Stimulated activated naive CD4-positive, alpha-beta T cell (primary cell): Measurements from ENCODE around the gene PUS7.
A peak's percentile ranks its signal among the peaks of the same experiment; 100 is the strongest.
"Not testable (repeated sequence)": the region's sequence is repeated elsewhere in the genome, so short reads cannot be mapped to it uniquely, and the experiment has no call there.

Source experiments
- DNase-seq, 6 experiments: peaks; one replicate each; lab custom pipeline; 2025; lab: John Stamatoyannopoulos, UW

The PUS7 gene

DNA sequence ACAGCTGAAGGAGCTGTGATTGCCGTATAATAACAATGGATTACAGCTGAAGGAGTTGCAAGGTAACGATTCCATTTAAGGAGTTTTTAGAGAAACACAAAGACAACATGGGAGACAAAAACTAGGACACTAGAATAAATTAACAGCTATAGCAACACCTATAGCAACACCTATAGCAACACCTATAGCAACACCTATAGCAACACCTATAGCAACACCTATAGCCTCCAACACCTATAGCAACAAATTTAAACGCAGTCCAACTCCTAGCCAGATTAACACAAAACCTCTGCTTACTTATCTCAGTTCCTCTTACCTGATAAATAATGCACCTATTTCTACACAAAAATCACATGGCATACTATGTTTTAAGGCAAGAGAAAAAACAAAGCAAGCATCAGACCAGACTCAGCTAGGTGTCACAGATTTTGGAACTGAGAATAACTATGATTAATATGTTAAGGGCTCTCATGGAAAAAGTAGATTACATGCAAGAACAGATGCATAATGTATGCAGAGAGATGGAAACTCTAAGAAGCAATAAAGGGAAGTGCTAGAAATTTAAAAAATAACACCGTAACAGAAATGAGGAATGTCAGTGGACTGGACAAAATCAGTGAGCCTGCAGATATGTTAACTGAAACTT, 77.6 kb downstream of the PUS7 start:
- DNase-seq: no peak

DNA sequence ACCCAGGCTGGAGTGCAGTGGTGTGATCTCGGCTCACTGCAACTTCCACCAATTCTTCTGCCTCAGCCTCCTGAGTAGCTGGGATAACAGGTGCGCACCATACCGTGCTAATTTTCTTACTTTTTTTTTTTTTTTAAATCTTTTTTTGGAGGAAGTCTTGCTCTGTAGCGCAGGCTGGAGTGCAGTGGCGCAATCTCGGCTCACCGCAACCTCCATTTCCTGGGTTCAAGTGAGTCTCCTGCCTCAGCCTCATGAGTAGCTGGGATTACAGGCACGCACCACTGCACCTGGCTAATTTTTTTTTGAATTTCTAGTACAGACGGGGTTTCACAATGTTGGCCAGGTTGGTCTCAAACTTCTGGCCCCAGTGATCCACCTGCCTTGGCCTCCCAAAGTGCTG, 79.9 kb downstream of the PUS7 start:
- DNase-seq: not testable (repeated sequence)

DNA sequence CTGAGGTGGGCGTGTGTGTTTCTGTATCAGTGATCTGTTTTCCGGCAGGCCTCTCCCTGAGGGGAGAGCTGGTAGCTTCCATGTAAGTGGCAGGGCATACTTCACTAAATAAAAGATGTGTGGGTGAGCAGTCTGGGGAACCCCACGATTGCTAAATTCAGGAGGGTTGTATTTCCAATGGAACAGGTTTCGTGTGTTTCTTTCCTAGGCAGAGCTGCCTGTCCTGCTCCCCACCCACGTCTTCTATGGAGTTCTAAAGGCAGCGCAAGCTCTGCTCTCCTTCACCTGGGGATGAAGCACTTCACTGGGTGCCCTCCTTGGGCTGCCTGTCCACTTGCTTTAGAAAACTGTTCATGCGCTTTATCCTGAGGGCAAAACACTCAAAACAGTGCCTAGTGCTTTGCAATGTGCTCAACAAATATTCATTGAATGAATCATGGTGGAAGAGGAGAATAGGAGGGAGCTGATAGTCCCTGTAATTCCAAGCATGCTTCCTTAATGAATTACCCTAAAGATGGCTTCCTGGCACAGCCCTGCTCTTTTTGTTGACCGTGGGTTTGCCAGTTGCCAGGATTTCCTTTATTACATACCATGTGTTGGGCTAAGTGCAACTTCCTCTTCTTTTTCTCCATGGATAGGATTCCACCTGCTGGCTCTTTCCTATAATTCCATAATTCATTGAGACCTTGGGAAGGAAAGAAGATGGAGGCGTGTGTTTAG, 82.7 kb downstream of the PUS7 start:
- DNase-seq: no peak

DNA sequence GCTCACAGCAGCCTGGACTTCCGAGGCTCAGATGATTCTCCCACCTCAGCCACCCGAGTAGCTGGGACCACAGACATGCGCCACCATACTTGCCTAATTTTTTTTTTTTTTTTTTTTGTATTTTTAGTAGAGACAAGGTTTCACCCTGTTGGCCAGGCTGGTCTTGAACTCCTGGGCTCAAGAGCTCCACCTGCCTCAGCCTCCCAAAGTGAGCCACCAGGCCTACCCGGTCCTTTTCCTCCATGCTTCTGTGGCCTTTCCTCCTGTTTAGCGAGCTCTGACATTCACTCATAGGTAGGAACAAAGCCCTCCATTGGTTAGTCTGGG, 83.3 kb downstream of the PUS7 start:
- DNase-seq: no peak

DNA sequence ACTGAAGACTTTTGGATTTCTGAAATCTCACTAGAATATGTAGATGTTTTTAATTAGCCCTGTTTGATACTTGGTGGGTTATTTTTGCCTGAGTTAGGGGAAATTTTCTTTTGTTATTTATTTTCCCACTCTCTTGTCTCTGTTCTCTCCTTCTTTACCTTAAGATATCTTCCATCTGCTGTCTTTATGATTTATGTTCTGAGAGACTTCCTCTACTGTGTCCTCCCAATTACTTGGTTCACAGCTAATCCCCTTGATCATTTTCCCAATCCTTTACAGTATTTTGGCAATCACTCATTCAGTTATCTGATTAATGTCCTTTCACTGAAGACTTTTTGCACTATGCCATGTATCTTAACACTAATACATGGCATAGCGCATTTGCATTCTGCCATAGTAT, 83.8 kb downstream of the PUS7 start:
- no peak for DNase-seq

DNA sequence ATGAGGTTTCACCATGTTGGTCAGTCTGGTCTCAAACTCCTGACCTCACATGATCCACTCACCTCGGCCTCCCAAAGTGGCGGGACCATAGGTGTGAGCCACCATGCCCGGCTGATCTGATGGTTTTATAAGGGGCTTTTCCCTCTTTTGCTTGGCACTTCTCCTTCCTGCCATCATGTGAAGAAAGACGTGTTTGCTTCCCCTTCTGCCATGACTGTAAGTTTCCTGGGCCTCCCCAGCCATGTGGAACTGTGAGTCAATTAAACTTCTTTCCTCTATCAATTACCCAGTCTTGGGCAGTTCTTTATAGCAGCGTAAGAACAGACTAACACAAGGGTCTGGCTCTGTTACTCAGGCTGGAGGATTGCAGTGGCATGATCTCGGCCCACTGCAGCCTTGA, 84.7 kb downstream of the PUS7 start:
- DNase-seq: not testable (repeated sequence)

DNA sequence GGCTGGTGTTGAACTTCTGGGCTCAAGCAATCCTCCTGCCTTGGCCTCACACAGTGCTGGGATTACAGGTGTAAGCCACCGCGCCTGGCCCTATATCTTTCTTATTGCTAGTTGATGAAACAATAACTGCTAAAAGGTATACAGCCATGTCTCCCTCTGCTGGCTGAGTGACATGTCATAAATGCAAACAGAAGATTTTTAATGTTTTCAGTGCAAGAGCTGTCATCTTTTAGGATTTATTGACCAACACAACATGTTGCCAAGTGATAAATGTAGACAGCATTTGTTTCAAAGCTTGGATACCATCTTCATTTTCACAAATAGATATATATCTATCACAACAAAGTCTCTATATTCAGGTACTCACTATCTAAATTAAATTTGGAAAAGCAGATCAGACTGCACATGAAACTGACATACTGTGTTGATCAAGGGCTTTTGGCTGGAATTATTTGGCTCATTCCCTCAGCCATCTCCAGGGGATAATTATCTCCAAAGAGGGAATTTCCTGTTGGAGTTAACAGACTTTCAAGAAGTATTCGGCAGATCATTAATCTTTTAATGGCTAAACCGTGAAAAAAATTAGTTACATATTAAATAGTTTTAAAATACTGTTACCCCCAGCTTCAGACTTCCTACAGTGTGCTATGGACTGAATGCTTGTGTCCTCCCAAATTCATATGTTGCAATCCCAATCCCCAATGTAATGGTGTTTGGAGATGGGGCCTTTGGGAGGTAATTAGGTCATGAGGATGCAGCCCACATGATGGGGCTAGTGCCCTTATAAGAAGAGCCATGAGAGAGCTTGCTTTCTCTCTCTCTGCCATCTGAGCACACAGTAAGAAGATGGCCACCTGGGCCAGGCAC, 92.1 kb downstream of the PUS7 start:
- DNase-seq: peak; percentile 13 to 67 (median 34)

DNA sequence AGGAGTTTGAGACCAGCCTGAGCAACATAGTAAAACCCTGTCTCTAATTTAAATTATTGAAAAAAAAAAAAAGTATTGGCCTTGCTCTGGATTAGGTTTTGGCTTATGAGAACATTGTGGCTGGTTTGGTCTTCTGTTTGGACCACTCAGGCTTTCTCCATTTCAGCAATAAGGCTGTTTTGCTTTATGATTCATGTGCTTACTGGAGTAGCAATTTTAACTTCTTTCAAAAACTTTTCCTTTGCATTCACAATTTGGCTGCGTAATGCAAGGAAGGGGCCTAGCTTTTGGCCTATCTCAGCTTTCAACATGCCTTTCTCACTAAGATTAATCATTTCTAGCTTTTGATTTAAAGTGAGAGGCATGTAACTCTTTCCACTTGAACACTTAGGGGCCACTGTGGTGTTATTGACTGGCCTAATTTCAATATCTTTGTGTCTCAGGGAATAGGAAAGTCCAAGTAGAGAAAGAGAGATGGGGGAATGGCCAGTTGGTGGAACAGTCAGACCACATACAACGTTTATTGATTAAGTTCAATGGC, 95.4 kb downstream of the PUS7 start:
- no peak for DNase-seq

DNA sequence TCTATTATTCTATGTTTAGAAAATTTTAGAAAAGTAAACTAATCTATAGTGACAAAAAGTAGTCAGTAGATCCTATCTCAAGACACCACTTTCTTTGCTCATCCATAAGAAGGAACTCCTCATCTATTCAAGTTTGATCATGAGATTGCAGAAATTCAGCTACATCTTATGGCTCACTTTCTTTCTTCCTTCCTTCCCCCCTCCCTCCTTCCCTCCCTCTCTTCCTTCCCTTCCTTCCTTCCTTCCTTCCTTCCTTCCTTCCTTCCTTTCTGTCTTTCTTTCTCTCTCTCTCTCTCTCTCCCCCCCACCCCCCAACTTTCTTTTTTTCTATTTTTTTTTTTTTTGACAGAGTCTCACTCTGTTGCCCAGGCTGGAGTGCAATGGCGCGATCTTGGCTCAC, 98.1 kb downstream of the PUS7 start:
- DNase-seq: no peak

DNA sequence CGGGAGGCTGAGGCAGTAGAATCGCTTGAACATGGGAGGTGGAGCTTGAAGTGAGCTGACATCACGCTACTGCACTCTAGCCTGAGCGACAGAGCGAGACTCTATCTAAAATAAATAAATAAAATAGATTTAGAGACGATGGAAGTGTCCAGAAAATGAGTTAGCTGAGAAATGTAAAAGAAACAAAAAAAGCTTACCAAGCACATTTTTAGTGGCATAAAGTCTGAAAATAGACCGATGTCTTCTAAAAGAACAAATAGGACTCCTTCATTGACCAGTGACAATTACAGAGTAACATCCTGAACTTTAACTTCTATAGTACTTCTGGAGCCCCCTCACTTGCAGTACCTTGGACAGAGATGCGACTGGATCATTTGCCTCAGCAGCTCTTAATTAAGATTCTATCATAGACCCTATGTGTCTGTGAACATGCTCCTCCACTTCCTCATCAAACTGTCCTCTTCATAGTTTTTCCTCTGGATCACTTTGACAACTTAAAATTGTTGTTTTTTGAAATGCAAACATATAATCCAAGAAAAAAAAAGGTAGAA, 108.1 kb downstream of the PUS7 start:
- DNase-seq: no peak

DNA sequence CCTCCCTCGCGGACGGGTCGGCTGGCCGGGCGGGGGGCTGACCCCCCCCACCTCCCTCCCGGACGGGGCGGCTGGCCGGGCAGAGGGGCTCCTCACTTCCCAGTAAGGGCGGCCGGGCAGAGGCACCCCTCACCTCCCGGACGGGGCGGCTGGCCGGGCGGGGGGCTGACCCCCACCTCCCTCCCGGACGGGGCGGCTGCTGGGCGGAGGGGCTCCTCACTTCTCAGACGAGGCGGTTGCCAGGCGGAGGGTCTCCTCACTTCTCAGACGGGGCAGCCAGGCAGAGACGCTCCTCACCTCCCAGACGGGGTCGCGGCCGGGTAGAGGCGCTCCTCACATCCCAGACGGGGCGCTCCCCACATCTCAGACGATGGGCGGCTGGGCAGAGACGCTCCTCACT, 111.3 kb downstream of the PUS7 start:
- not testable (repeated sequence) for DNase-seq

DNA sequence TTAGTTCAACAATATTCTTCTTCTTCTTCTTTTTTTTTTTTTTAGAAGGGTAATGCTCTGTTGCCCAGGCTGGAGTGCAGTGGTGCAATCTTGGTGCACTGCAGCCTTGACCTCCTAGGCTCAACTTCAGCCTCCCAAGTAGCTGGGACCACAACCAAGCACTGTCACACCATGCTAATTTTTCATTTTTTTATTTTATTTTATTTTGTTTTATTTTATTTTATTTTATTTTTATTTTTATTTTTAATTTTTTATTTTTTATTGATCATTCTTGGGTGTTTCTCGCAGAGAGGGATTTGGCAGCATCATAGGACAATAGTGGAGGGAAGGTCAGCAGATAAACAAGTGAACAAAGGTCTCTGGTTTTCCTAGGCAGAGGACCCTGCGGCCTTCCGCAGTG, 112.3 kb downstream of the PUS7 start:
- DNase-seq: not testable (repeated sequence)

DNA sequence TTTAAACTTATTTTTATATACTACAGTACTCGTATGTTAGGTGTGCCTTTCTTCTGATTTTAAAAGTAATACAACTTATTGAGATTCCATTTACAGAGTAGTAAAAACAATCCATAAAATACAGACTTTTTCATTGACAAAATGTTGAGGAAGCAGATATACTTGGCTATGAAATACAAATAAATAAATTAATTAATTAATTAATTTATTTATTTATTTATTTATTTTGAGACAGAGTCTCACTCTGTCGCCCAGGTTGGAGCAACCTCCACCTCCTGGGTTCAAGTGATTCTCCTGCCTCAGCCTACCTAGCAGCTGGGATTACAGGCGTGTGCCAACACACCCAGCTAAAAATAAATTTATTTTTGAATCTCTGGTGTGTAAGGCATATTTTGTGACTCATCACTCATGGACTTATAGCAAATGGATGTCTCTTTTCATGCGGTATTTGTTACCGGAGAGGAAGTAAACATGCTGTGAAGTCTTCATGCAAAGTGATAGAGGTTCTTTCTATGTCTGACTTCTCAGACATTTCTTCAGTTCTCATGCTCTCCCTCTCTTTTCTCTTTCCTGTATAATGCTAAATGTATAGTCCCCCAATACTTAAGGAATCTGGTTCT, 113.2 kb downstream of the PUS7 start:
- no peak for DNase-seq
